Superior temporal gyrus (tissue), 1 donor: ENCODE data around the gene ALKBH5.
"Not testable (repeated sequence)": the region's sequence is repeated elsewhere in the genome, so short reads cannot be mapped to it uniquely, and the experiment has no call there.

Experiments
- DNase-seq: peaks from one replicate; pipeline ENCODE4 v3.0.0-alpha.2; 2016; ENCODE audit errors: extremely low spot score

ALKBH5 gene

GRCh38 chr17:18185832-18186626 is 2.4 kb downstream of the ALKBH5 start:
- DNase-seq, result peak; percentile 25

DNA sequence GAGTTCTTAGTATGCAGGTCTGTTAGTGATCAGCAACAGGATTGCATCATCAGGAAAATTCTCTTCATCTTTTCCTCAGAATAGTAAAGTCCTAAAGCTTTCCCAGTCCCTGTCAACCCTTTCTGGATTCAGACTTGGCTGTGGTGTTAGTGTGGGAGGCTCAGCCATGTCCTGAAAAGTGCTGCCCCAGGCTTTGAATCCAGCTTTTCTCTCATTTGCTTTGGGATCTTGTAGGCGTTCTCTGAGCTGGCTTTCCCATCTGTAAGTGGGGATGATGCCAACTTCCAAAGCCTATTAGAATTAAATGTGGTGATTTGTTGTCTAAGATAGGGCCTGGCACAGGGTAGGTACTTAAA is 3.0 kb downstream of the ALKBH5 start:
- DNase-seq, result peak; percentile 68

- peak; percentile 82 for DNase-seq
Measured at GRCh38 chr17:18187226-18187625, 3.6 kb downstream of the ALKBH5 start.

GRCh38 chr17:18187821-18188761 is 4.5 kb downstream of the ALKBH5 start:
- DNase-seq, result peak; percentile 36

DNA sequence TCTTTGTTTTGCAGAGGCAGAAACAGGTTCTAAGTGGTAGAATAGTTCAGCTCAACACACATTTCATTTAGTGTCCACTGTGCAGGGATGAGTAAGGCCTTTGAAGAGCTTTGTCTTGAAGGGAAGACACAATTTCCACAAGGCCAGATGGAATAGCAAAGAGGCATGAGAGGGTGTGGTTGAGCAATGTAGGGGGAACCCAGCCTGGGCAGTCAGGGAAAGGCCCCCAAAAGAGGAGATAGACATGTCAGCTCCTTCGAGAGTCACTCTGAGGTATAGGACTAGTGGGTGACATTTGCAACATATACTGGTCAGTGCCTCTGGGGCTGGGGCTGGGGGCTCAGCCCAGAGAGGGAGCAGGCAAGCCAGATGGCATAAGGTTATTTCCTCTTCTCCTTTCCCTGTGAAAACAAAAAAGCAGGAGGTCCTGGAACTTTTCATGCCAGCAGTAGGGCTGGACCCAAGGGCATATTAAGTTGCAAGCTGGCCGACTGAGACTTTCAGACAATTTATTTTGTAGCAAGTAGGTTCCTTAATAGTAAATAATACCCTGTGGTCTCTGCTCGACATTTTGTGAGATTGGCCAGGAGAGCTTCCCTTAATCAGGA is 7.1 kb downstream of the ALKBH5 start:
- no peak for DNase-seq

- no peak for DNase-seq
Measured at GRCh38 chr17:18191236-18191667, 7.6 kb downstream of the ALKBH5 start.

GRCh38 chr17:18191967-18192366 is 8.3 kb downstream of the ALKBH5 start:
- no peak for DNase-seq

GRCh38 chr17:18194394-18194793 is 10.8 kb downstream of the ALKBH5 start:
- no peak for DNase-seq

- DNase-seq, result no peak
Measured at GRCh38 chr17:18194804-18195203, 11.2 kb downstream of the ALKBH5 start.

GRCh38 chr17:18195246-18195645 is 11.6 kb downstream of the ALKBH5 start:
- no peak for DNase-seq

- no peak for DNase-seq
Measured at GRCh38 chr17:18197535-18198194, 14.0 kb downstream of the ALKBH5 start.

DNA sequence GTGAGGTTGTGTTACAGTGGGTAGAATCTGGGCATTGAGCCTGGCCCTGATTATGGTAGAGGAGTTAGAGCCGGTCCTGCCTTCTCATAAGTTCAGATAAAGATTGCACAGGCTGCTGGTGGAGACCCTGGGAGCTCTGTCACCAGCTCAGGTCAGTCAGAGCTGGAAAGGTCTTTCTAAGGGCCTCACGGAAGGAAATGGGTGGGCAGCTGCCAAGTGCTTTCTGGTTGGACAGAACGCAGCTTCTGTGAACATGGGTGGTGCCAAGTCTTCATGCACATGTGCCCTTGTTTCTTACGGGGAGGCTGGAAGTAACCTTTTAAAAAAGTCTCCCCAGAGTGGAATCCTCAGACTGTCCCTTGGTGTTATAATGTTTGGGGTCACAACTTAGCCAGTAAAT is 14.9 kb downstream of the ALKBH5 start:
- no peak for DNase-seq

- no peak for DNase-seq
Measured at GRCh38 chr17:18201108-18201507, 17.5 kb downstream of the ALKBH5 start.

DNA sequence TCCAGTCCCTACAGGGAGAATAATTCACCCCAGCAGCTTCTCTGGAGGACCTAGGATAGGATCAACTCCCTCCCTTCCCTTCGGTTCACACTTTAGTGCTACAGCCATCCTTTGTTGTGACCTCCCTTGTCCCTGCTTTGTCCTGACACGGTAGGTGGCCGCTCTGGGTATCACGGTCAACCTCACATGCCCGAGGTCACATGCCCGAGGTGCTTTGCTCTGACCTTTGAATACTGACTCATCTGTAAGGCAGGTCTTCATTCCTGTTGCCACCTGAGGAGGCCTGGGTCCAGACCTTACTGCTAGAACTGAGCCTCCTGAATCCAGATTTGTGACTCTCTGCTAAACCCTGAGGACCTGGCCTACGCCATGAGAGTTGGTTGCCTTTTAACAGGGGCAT is 19.7 kb downstream of the ALKBH5 start:
- no peak for DNase-seq

DNA sequence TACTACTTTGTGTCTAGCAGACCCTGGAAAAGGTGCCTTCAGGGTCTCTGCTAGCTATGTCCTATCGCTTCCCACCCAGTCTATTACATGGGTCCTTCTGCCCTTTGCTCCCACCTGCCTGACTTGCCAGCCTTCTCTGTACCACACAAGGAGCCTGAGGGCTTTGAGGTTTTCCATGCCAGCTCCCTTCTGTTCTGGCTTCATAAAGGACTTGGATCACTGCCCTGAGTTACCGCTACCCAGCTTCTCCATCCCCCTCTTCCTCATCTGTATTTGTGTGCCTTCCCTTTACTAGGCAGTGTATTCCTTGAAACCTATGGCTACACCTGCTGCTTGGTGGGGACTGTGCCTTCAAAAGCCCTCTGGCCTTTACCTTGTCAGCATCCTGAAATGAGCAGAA is 22.2 kb downstream of the ALKBH5 start:
- no peak for DNase-seq

- no peak for DNase-seq
Measured at GRCh38 chr17:18206962-18207361, 23.3 kb downstream of the ALKBH5 start.

DNA sequence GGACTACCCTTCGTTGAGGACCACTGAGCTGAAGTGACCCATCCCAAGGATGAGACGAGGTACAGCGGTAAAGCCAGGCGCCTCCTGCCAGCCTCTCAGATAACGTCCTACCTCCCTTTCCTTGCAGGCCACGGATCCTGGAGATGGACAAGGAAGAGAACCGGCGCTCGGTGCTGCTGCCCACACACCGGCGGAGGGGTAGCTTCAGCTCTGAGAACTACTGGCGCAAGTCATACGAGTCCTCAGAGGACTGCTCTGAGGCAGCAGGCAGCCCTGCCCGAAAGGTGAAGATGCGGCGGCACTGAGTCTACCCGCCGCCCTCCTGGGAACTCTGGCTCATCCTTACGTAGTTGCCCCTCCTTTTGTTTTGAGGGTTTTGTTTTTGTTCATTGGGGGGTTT is 24.5 kb downstream of the ALKBH5 start:
- DNase-seq, result no peak

GRCh38 chr17:18213666-18214270 is 30.1 kb downstream of the ALKBH5 start:
- no peak for DNase-seq

- DNase-seq, result not testable (repeated sequence)
Measured at GRCh38 chr17:18216906-18217305, 33.3 kb downstream of the ALKBH5 start.

DNA sequence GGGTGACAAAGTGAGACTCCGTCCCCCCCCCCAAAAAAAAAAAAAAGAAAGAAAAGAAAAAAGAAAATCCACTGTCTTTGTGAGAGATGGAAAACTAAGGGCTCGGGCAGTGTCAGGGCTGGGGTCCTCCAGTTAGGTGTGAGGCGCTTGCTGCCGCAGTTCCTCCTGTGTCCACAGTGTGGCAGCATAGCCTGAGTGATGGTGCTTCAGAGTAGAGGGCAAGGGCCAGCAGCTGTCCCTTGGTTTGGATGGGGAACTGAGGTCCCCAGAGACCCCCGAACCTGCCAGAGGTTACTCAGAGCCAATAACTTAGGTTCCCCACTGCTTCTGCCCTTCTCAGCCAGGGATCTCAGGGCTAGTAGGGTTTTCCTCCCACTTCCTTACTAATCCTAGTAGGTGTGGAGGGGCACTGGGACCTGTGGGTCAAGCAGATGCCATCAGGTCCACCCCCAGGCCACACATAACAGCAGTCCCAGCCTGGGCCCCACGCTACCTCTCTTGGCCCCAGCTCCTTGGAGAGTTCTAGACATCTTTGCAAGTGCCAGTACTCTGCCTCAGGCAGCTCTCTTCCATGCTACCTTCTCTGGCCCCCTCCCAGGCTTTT is 33.9 kb downstream of the ALKBH5 start:
- peak; percentile 86 for DNase-seq
